ENCODE results near the gene BRMS1L. TPM values are rescaled to one million over a fixed set of nuclear protein-coding genes. Genes with fewer than 3 reads are reported as not detected.

Gene BRMS1L
- total and polyA plus RNA-seq, 2 of the 13 experiments (the other 11 are each of a cell fraction or from before 2014, with no cell fraction given) = 21.1 to 23.8 TPM

DNA sequence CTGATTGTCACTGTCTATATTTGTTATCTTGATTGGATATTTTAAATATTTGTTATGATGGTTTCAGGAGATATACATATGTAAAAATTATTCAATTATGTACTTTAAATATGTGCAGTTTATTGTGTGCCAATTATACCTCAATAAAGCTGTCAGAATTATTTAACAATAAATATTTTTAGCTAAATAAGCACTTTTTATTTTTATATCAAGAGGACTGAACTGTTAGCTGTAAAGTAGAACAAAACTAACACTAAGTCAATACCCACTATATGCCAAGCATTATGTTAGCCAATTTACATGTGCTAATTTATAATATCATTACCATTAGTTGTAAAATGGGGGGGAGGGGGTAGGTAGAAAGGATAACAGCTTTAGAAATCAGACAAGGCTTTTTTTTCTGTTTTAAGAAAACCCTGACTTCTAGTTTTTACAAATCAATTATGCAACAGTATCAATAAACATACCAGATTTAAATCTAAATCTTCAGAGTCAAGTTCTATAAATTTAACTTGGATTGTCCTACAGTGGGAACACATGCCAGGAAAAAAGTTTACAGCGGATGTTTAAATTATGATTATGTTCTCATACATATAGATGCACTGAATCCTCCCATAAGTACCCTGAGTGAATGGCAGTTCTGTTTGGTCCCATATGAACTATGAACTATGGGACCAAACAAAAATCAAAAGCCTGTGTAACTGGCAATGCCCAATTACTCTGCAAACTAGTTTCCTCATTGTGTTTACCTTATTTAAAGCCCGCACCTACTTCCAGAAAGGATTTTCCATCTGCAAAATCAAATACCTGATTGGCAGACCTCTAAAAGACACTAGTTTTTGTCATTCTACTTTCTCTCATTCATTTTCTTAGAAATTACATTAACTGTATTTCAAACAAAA is 19.9 kb upstream of the BRMS1L start:
- WGBS (ENCODE audit: low lambda C conversion rate) = 7% methylated on average over 2 of the region's 2 CpGs
- H3K4me2 ChIP-seq (ENCODE audit: low read depth, low read length) = peak overlapping the region; percentile 82
- ChIA-PET CTCF (ENCODE audit: low intra/inter-chr PET ratio, low total read pairs) (interaction anchor here (1.7 kb wide), 1 partner anchor 20 kb away, joined by 3 read pairs; the partner anchor contains the start of gene BRMS1L), POLR2A (interaction anchor here (0.7 to 3.9 kb wide), 6 partner anchors 9 to 44 kb away, joined by 3 to 81 read pairs (median 4); partner anchors contain the start of gene BRMS1L)
- peak overlapping the region; percentile 89 for H3K27ac ChIP-seq (ENCODE audit: extremely low read length, insufficient read depth, low read length)
- FAIRE-seq (peak; percentile 74), ATAC-seq (peak; percentile 58), DNase-seq (ENCODE audit: low spot score) (peak; percentile 97)
- H3K9ac ChIP-seq (ENCODE audit: insufficient read depth, low read depth, low read length) = peak overlapping the region; percentile 95
- H3K36me3 ChIP-seq (replicated peaks in 1 of 2; ENCODE audit: control insufficient read depth in 1 of 2, insufficient read depth in 2 of 2, low read length in 2 of 2) = peaks cover 4 to 13% of the 10 kb centered on the region in 2 experiments; a peak in 4 of 5 replicates
- peaks cover 76% of the 10 kb centered on the region for H3K4me1 ChIP-seq (ENCODE audit: insufficient read depth, low read length)
- no peak overlapping the region for H2AFZ ChIP-seq (ENCODE audit: low read length)
- peak overlapping the region; percentile 85 to 96 (median 86); a peak in 5 of 6 replicates for H3K4me3 ChIP-seq (replicated peaks in 1 of 3; ENCODE audit: insufficient read depth in 1 of 3, low read depth in 2 of 3, low read length in 3 of 3)
- no peaks in the 10 kb centered on the region; a peak in 1 of 5 replicates for H3K27me3 ChIP-seq (ENCODE audit: control insufficient read depth in 1 of 2, insufficient read depth in 2 of 2, low read length in 2 of 2)
- no TSS peak for BruUV-seq (replicated peaks)
- H3K79me2 ChIP-seq (ENCODE audit: insufficient read depth, low read length) = peaks cover 73% of the 10 kb centered on the region
- in situ Hi-C loops (cut with HindIII; ENCODE audit: extremely low pct_ligation_motif_present, low pct_unique_long_range_greater_than_20kb) (loop anchor here (25.0 kb wide), 1 partner anchor 669 kb away; no protein-coding TSS in a partner anchor), intact Hi-C loops (cut with micrococcal nuclease; ENCODE audit: unreplicated experiment) (loop anchor here (2.0 to 10.0 kb wide), 6 partner anchors 47 to 761 kb away; partner anchors contain the start of genes FAM177A1, PPP2R3C, PRORP and PSMA6)
- peaks cover 19% of the 10 kb centered on the region; the same call in 1 of the 2 replicates for H4K20me1 ChIP-seq (ENCODE audit: insufficient read depth, low read length)
- no peaks in the 10 kb centered on the region for H3K9me3 ChIP-seq (ENCODE audit: low read length)
- TF ChIP-seq RXRB (CRISPR knock-in tag; IDR thresholded peaks at IDR 0.05; ENCODE audit: borderline replicate concordance) (peak; percentile 86), POGZ (CRISPR knock-in tag; IDR thresholded peaks at IDR 0.05) (peak; percentile 76; the same call in 1 of the 2 replicates), ISL2 (CRISPR knock-in tag; IDR thresholded peaks at IDR 0.05) (peak; percentile 98), FOXK1 (CRISPR knock-in tag; IDR thresholded peaks at IDR 0.05; ENCODE audit: borderline replicate concordance, low read depth) (peak; percentile 83; the same call in 1 of the 2 replicates), KDM6A (CRISPR knock-in tag; IDR thresholded peaks at IDR 0.05; ENCODE audit: low read depth) (peak; percentile 94), U2AF2 (IDR thresholded peaks at IDR 0.05; ENCODE audit: low read depth, low read length) (no peak), HNRNPH1 (optimal IDR thresholded peaks at IDR 0.05; ENCODE audit: low read depth, low read length) (no peak), ZSCAN31 (CRISPR knock-in tag; IDR thresholded peaks at IDR 0.05; ENCODE audit: low read depth) (0 out of 2 replicates have a peak, but pooled peaks have one; percentile 45), KDM1A (CRISPR knock-in tag; IDR thresholded peaks at IDR 0.05) (peak; percentile 78), ZNF468 (CRISPR knock-in tag; IDR thresholded peaks at IDR 0.05) (no peak), AHR (CRISPR knock-in tag; IDR thresholded peaks at IDR 0.05) (no peak; the same call in 1 of the 2 replicates), ZNF878 (CRISPR knock-in tag; IDR thresholded peaks at IDR 0.05) (peak; percentile 46; the same call in 1 of the 2 replicates), CENPX (CRISPR knock-in tag; IDR thresholded peaks at IDR 0.05) (no peak), NCOA2 (CRISPR knock-in tag; IDR thresholded peaks at IDR 0.05) (peak; percentile 96), ZNF775 (CRISPR knock-in tag; IDR thresholded peaks at IDR 0.05; ENCODE audit: borderline replicate concordance) (no peak), ZMAT3 (CRISPR knock-in tag; conservative IDR thresholded peaks at IDR 0.05) (no peak), NFKBIZ (CRISPR knock-in tag; IDR thresholded peaks at IDR 0.05) (peak; percentile 77; the same call in 1 of the 2 replicates), KLF12 (CRISPR knock-in tag; IDR thresholded peaks at IDR 0.05; ENCODE audit: borderline replicate concordance) (0 out of 2 replicates have a peak, but pooled peaks have one; percentile 14), PAF1 (CRISPR knock-in tag; IDR thresholded peaks at IDR 0.05) (no peak)
- TF ChIP-seq, protein P1, sequence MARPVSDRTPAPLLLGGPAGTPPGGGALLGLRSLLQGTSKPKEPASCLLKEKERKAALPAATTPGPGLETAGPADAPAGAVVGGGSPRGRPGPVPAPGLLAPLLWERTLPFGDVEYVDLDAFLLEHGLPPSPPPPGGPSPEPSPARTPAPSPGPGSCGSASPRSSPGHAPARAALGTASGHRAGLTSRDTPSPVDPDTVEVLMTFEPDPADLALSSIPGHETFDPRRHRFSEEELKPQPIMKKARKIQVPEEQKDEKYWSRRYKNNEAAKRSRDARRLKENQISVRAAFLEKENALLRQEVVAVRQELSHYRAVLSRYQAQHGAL (CRISPR knock-in tag; IDR thresholded peaks at IDR 0.05; ENCODE audit: not compliant biosample characterization) = peak; percentile 21
- TF ChIP-seq, protein P2, sequence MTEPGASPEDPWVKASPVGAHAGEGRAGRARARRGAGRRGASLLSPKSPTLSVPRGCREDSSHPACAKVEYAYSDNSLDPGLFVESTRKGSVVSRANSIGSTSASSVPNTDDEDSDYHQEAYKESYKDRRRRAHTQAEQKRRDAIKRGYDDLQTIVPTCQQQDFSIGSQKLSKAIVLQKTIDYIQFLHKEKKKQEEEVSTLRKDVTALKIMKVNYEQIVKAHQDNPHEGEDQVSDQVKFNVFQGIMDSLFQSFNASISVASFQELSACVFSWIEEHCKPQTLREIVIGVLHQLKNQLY (CRISPR knock-in tag; IDR thresholded peaks at IDR 0.05) = peak; percentile 87

All from HepG2 (cell line).